Ecto neural progenitor cell (in vitro differentiated cells): ENCODE measurements around the gene THSD4.

Experiments
- DNase-seq: peaks from one replicate; pipeline ENCODE4 v3.0.0-alpha.2; 2018; ENCODE audit warnings: low spot score

Gene THSD4

DNA sequence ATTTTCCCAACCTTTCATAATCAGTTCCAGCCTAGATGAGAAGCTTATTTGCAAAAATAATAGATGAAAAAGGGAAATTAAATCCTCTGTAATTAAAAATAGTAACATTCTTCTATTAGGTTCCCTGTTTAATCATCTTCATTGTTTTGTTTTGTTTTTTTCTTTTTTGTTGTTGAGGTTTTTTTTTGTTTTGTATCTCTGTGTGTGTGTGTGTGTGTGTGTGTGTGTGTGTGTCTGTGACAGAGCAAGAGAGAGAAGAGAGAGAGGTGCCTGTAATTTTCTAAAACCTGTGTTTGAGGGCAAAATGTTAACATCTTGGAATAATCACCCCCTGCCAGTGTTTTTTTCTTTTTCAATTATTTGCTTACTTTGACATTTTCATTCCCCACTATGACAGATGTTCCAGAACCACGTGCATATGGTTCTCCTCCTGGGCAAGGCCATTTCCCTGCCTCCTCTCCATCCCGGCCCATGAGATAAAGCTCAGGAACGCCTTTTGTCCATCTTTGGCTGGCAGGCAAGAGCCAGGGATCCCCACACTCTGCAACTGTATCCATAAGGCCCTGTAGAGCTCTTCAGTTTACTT, 573.3 kb downstream of the THSD4 start:
- no peak for DNase-seq

GRCh38 chr15:71691081-71691457, 575.8 kb downstream of the THSD4 start:
- peak; percentile 10 for DNase-seq

GRCh38 chr15:71691458-71692417, 576.5 kb downstream of the THSD4 start:
- DNase-seq: peak; percentile 16

DNA sequence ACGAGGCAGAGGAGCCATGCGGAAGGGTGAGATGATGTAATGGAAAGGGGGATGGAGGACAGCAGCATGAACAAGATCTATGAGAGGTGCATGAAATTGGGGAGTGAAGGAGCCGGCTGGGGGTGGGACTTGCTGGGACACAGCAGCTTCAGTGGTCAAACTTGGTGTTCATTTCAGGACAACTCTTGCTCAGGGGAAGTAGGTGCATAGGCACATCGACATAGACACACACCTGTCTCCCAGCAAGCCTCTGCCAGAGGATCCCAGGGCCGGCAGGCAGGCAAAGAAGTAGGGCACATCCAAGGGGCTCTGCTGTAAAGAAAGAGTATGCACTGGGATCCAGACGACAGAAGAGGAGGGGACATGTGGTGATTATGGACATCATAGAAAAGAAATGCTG, 582.0 kb downstream of the THSD4 start:
- DNase-seq: no peak

DNA sequence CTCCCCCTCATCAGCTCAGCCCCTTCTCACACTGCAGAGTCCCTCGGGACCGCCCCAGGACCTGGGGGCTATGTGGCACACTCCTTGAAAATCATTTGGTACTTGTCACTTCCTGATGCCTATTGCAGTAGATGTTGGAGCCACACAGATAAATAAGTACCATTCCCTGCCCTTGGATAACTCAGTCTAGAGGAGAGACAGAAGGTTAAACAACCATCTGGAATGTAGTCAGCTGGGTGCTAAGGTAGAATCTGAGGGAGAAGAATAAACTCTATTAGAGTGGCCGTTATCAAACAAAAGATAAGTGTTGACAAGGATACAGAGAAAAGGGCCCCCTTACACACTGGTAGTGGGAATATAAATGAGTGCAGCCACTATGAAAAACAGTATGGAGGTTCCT, 582.8 kb downstream of the THSD4 start:
- no peak for DNase-seq

- DNase-seq: no peak
Measured at GRCh38 chr15:71698742-71699141, 583.5 kb downstream of the THSD4 start.

- DNase-seq: no peak
Measured at GRCh38 chr15:71699977-71700376, 584.7 kb downstream of the THSD4 start.

DNA sequence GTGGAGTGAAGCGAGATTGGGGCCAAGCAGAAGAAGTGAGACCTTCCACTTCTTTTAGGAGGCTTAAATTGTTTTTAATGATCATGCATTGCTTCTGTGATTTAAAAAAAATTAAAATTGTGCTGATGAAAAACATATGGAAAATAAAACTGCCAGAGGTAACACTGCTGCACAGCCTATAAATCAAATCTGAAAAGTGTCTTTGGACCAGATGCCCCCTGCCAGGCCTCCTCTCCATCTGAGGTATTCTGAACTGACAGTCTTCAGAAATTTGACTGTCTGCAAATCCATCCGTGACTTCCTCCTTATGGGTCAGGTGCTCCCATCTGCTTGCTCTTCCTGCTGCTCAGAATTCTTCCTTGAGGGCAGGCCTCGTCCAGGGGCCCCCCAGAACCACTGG, 586.5 kb downstream of the THSD4 start:
- DNase-seq: no peak

DNA sequence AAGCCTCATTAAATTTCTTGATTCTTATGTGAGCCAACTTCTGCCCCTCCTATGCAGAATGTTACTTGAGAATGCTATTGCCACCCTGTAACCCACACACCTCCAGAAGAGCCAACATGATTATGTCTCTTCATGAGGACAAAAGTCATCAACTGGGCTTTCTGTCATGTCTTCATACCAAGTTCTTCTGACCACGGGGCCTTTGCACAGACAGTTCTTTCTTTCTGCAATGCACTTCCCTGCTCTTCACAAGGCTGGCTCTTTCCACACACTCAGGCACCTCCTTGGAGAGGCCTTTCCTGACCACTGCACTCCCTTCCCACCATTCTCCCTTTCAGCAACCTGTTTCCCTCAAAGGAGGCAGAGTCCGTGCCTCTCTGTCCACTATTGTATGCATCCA, 587.2 kb downstream of the THSD4 start:
- no peak for DNase-seq

GRCh38 chr15:71705151-71705550, 589.9 kb downstream of the THSD4 start:
- DNase-seq: no peak

- no peak for DNase-seq
Measured at GRCh38 chr15:71706461-71707229, 591.4 kb downstream of the THSD4 start.

DNA sequence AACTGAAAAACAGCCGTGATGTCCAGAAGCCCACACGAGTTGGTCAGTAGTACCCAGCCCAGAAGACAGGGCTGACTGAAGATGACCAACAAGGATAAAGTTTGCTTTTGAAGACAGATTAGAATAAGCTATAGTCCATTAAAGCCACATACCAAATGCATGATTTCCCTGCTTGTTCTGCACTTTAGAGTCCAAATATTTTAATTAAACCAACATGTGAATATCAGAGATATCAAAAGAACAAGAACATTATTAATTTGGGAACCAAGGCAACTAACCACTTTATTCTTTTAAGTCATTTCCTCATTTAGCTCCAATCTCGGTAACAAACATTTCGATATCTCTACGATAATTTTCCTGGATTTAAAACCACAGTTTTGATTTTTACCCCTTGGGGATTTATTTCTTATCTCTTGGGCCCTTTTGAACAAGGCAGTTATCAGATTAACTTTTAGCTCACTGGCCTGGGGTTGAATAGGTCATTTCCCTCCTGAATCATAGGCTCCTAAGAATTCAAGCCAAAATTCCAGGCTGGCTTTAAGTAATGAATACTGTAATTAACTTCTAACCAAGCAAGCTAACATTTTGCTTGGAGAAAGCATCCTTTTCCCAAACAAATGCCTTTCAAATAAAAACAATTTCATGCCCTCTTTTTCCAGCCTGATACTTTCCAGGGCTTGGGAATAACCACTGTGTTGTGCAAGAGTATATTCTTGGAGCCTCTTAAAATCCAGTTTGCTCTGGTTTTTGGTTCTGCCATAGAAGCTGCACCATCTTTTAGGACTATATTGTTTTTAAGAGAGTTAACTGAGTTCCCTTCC, 592.2 kb downstream of the THSD4 start:
- DNase-seq: no peak

DNA sequence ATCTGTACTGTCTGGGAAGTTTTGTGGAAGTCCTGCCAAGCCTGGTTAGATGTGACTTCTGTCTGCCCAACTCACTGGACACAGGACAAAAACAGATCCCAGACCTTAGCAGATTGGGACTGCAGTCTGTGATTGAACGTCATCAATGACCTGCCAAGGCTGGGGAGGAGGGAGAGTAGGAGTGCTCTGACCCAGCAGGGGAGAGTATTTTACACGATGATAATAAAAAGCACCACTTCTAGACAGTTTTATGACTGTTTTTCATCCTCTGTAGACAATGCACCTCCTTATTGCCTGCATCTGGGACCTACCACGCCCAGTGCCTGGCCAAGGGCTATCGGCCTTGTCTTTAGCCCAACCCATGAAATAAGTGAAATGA, 592.8 kb downstream of the THSD4 start:
- no peak for DNase-seq

GRCh38 chr15:71708741-71709140, 593.5 kb downstream of the THSD4 start:
- no peak for DNase-seq

GRCh38 chr15:71709808-71710418, 594.6 kb downstream of the THSD4 start:
- DNase-seq: no peak

GRCh38 chr15:71712182-71712581, 596.9 kb downstream of the THSD4 start:
- DNase-seq: no peak

- no peak for DNase-seq
Measured at GRCh38 chr15:71713191-71713809, 598.0 kb downstream of the THSD4 start.

DNA sequence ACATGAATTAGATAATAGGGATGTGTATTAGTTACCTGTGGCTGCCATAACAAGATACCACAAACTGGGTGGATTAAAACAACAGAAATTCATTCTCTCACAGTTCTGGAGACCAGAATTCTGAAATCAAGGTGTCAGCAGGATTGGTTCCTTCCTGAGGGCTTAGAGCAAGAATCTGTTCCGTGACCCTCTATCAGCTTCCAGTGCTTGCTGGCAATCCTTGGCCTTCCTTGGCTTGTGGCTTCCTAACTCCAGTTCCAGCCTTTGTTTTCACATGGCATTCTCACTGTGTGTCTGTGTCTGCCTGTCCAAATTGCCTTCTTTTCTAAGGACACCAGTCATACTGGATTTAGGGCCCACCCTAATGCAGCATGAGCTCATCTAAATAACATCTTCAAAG, 600.6 kb downstream of the THSD4 start:
- DNase-seq: no peak

DNA sequence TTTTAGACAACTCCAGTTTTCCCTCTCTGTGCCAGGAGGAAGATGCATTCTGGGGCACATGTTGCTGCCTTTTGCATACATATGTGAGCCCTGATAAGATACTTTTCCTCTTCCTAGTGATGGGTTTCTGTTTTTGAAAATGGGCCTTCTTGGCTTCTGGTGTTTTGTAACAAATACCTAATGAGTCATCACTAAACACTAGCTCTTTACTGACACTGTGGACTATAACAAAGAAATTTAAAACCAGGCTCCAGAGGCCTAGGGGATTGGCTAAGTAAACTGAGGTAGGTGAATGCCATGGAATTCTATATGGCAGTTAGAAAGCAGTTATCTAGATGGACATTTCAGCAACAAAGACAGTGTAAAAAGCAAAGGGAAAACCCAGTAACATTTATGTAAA, 601.7 kb downstream of the THSD4 start:
- no peak for DNase-seq

- DNase-seq: no peak
Measured at GRCh38 chr15:71718116-71718910, 603.0 kb downstream of the THSD4 start.
